CD14-positive monocyte (primary cell): ENCODE data around the gene SLC35F5. TPM values are rescaled to one million over a fixed set of nuclear protein-coding genes. Genes with fewer than 3 reads are reported as not detected.

Experiments
- DNase-seq, 3 donors: peaks; one replicate each; pipeline ENCODE4 v3.0.0-alpha.2; 2011 to 2022
- H2AFZ ChIP-seq: 2 replicates; pipeline ENCODE4 v1.6.0; 2012; ENCODE audit warnings: mild to moderate bottlenecking, low read depth, low read length, inconsistent platforms; ENCODE audit not compliant: insufficient read depth, poor library complexity, severe bottlenecking
- H3K27ac ChIP-seq, 2 donors: 1 replicate in 1 of 2; 2 replicates in 1 of 2; pipeline ENCODE4 v1.5.1; 2012 to 2013; ENCODE audit warnings: low read length in 2 of 2, control low read depth in 1 of 2, inconsistent platforms in 1 of 2, low read depth in 1 of 2, mild to moderate bottlenecking in 1 of 2
- H3K27me3 ChIP-seq, 2 donors: one replicate each; pipeline versions ENCODE4 v1.6.0 to v1.6.1; 2011 to 2013; ENCODE audit warnings: low read length in 2 of 2; ENCODE audit not compliant: control insufficient read depth in 2 of 2, insufficient read depth in 2 of 2
- H3K36me3 ChIP-seq, 2 donors: replicated peaks in 1 of 2; 1 replicate in 1 of 2; 2 replicates in 1 of 2; pipeline versions ENCODE4 v1.5.1 to v1.6.1; 2012 to 2013; ENCODE audit warnings: low read length in 2 of 2, control low read depth in 1 of 2, inconsistent platforms in 1 of 2, mild to moderate bottlenecking in 1 of 2; ENCODE audit not compliant: insufficient read depth in 2 of 2, control insufficient read depth in 1 of 2
- H3K4me1 ChIP-seq, 2 donors: 1 replicate in 1 of 2; 2 replicates in 1 of 2; pipeline versions ENCODE4 v1.5.1 to v1.6.1; 2012 to 2013; ENCODE audit warnings: low read length in 2 of 2, control low read depth in 1 of 2, inconsistent platforms in 1 of 2, mild to moderate bottlenecking in 1 of 2, moderate library complexity in 1 of 2; ENCODE audit not compliant: insufficient read depth in 2 of 2, control insufficient read depth in 1 of 2
- H3K4me2 ChIP-seq: replicated peaks from 2 replicates; pipeline ENCODE3; 2012; ENCODE audit warnings: low read length, moderate library complexity, mild to moderate bottlenecking; ENCODE audit not compliant: poor library complexity, severe bottlenecking; ENCODE audit errors: extremely low read depth
- H3K4me3 ChIP-seq, 3 experiments: fragments of 200-600 bp in 1 of 3; sonication (generic) in 1 of 3; replicated peaks in 1 of 3; 1 replicate in 2 of 3; 2 replicates in 1 of 3; pipeline ENCODE4 v1.5.1; 2011 to 2013; ENCODE audit warnings: low read length in 3 of 3, mild to moderate bottlenecking in 3 of 3, control low read depth in 2 of 3, low read depth in 2 of 3, inconsistent platforms in 1 of 3, moderate library complexity in 1 of 3
- H3K79me2 ChIP-seq: 2 replicates; pipeline ENCODE4 v1.6.0; 2012; ENCODE audit warnings: mild to moderate bottlenecking, control low read depth, inconsistent platforms, low read length, moderate library complexity; ENCODE audit not compliant: insufficient read depth
- H3K9ac ChIP-seq: 2 replicates; pipeline ENCODE4 v1.6.0; 2017; ENCODE audit warnings: low read length, mild to moderate bottlenecking; ENCODE audit not compliant: insufficient read depth, poor library complexity, severe bottlenecking
- H3K9me3 ChIP-seq, 2 donors: replicated peaks in 1 of 2; 1 replicate in 1 of 2; 2 replicates in 1 of 2; pipeline versions ENCODE4 v1.5.1 to v1.6.1; 2012 to 2013; ENCODE audit warnings: low read length in 2 of 2, control low read depth in 1 of 2; ENCODE audit not compliant: control insufficient read depth in 1 of 2, insufficient read depth in 1 of 2
- H4K20me1 ChIP-seq: 2 replicates; pipeline ENCODE4 v1.6.0; 2012; ENCODE audit warnings: mild to moderate bottlenecking, low read length, control low read depth, moderate library complexity; ENCODE audit not compliant: insufficient read depth
- H3K27ac Mint-ChIP-seq, 7 donors: one replicate each; pipeline ENCODE4 v1.8.0; 2020; ENCODE audit warnings: mild to moderate bottlenecking in 7 of 7, mixed read lengths in 7 of 7, moderate library complexity in 6 of 7, inconsistent platforms in 2 of 7
- H3K27me3 Mint-ChIP-seq, 3 donors: one replicate each; pipeline ENCODE4 v1.8.0; 2021 to 2022; ENCODE audit warnings: low read depth in 3 of 3, mild to moderate bottlenecking in 3 of 3, mixed read lengths in 3 of 3, moderate library complexity in 3 of 3, inconsistent platforms in 1 of 3
- H3K36me3 Mint-ChIP-seq, 2 donors: one replicate each; pipeline ENCODE4 v1.8.0; 2020; ENCODE audit warnings: mixed read lengths in 2 of 2, inconsistent platforms in 1 of 2, mild to moderate bottlenecking in 1 of 2
- H3K4me1 Mint-ChIP-seq: one replicate; pipeline ENCODE4 v1.8.0; 2020; ENCODE audit warnings: mild to moderate bottlenecking, mixed read lengths
- H3K4me3 Mint-ChIP-seq, 2 donors: one replicate each; pipeline ENCODE4 v1.8.0; 2020; ENCODE audit warnings: mild to moderate bottlenecking in 2 of 2, mixed read lengths in 2 of 2, moderate library complexity in 1 of 2
- H3K9me3 Mint-ChIP-seq, 7 donors: one replicate each; pipeline ENCODE4 v1.8.0; 2020 to 2022; ENCODE audit warnings: mixed read lengths in 7 of 7, mild to moderate bottlenecking in 6 of 7, moderate library complexity in 6 of 7, inconsistent platforms in 2 of 7
- WGBS: methylation state at CpG from one replicate; pipeline ENCODE4 v1.1.5; 2013; ENCODE audit warnings: missing lambda C conversion rate; ENCODE audit not compliant: insufficient coverage; 5-methylcytosine and 5-hydroxymethylcytosine counted together
- intact Hi-C, 2 donors: fragments of 100-400 bp; cut with micrococcal nuclease; formaldehyde crosslinking; loops; one replicate each; pipeline versions ENCODE4 v1.15.0 to v1.15.1; 2023
- polyA plus RNA-seq, 3 donors: library from polyadenylated mRNA; depleted of rRNA in 1 of 3; unstranded in 2 of 3; stranded (reverse) in 1 of 3; fragments of 300-500 nt in 2 of 3; fragments of >200 nt in 1 of 3; fragmentation: Illumina TruSeq in 2 of 3; gene quantifications; 1 replicate in 2 of 3; 2 replicates in 1 of 3; pipeline ENCODE4 v1.2.3, GENCODE V29; 2012 to 2021
- TF ChIP-seq, protein P1 (sequence below): fragments of 200-600 bp; IDR thresholded peaks from one replicate; pipeline ENCODE4 v1.8.0; 2022; ENCODE audit warnings: antibody characterized with exemption, mild to moderate bottlenecking

The SLC35F5 gene
- polyA plus RNA-seq, 3 donors = 11.7 to 18.2 (median 13.6) TPM

DNA sequence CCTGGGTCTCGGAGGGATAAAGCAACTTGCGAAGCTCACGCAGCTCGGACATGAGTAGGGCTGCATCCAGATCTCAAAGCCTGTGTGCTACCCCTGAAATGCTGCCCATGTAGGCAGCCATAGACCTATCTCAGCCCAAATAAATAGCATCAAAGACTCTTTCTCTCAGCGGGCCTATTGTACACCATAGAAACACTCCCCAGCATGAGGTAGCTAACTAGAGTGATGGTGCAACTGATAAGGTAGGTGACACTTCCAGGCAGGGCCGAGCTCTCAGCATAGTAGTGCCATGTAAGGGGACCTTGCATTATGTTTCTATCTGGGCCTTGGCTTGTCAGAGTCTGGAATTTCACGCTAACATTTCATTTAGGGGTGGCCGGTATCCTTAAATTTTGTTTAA is 77.0 kb downstream of the SLC35F5 start:
- Mint-ChIP-seq H3K4me3 (no peak overlapping the region), H3K27me3 (no peaks in the 10 kb centered on the region), H3K36me3 (no peaks in the 10 kb centered on the region), H3K9me3 (peaks cover 0 to 13% (median 5%) of the 10 kb centered on the region in 7 donors), H3K4me1 (no peaks in the 10 kb centered on the region), H3K27ac (no peak overlapping the region)
- no peak overlapping the region for H3K27ac ChIP-seq
- intact Hi-C loops = no loop called here
- no peak overlapping the region for H2AFZ ChIP-seq
- no peak overlapping the region for H3K9ac ChIP-seq
- no peaks in the 10 kb centered on the region for H3K4me1 ChIP-seq
- no peaks in the 10 kb centered on the region for H3K36me3 ChIP-seq
- TF ChIP-seq, protein P1, sequence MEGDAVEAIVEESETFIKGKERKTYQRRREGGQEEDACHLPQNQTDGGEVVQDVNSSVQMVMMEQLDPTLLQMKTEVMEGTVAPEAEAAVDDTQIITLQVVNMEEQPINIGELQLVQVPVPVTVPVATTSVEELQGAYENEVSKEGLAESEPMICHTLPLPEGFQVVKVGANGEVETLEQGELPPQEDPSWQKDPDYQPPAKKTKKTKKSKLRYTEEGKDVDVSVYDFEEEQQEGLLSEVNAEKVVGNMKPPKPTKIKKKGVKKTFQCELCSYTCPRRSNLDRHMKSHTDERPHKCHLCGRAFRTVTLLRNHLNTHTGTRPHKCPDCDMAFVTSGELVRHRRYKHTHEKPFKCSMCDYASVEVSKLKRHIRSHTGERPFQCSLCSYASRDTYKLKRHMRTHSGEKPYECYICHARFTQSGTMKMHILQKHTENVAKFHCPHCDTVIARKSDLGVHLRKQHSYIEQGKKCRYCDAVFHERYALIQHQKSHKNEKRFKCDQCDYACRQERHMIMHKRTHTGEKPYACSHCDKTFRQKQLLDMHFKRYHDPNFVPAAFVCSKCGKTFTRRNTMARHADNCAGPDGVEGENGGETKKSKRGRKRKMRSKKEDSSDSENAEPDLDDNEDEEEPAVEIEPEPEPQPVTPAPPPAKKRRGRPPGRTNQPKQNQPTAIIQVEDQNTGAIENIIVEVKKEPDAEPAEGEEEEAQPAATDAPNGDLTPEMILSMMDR = no peak
- H3K9me3 ChIP-seq = no peaks in the 10 kb centered on the region
- no peaks in the 10 kb centered on the region for H3K27me3 ChIP-seq
- H3K4me3 ChIP-seq = no peak overlapping the region
- WGBS = 100% methylated on average over 4 of the region's 8 CpGs
- H4K20me1 ChIP-seq = no peaks in the 10 kb centered on the region
- no peaks in the 10 kb centered on the region for H3K79me2 ChIP-seq
- DNase-seq = no peak
- H3K4me2 ChIP-seq = no peak overlapping the region

DNA sequence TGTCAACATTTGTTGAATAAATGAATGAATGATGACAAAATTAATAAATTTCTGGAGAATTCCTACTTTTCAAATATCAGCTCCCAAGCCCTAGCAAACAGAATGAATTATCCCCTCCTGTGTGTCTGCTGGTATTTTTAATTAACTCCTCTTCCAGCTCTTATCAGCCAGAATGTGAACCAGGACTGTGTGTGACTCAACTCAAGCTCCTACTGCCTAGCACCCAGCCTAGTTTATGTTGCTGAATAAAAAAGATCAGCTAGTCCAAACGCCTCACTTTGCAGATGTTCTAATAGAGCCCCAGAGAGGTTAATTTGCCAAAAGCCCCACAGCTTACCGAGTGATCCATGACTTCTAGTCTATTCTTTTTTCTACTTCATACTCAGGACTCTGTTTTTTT is 79.1 kb downstream of the SLC35F5 start:
- no peak overlapping the region for H3K27ac Mint-ChIP-seq
- WGBS = 93% methylated on average over 2 of the region's 2 CpGs

More for the DNA sequence above, 79.1 kb downstream of the SLC35F5 start:
- peaks cover 0 to 6% (median 0%) of the 10 kb centered on the region in 7 donors for H3K9me3 Mint-ChIP-seq
- Histone ChIP-seq H4K20me1 (no peaks in the 10 kb centered on the region), H3K27me3 (no peaks in the 10 kb centered on the region), H2AFZ (no peak overlapping the region), H3K4me1 (no peaks in the 10 kb centered on the region), H3K27ac (no peak overlapping the region), H3K9me3 (no peaks in the 10 kb centered on the region), H3K4me3 (no peak overlapping the region), H3K79me2 (no peaks in the 10 kb centered on the region), H3K4me2 (no peak overlapping the region), H3K36me3 (no peaks in the 10 kb centered on the region), H3K9ac (no peak overlapping the region)
- no peak for DNase-seq
- H3K4me1 Mint-ChIP-seq = peaks cover 4% of the 10 kb centered on the region
- intact Hi-C loops = no loop called here
- peaks cover 0 to 1% (median 0%) of the 10 kb centered on the region in 3 donors for H3K27me3 Mint-ChIP-seq
- no peaks in the 10 kb centered on the region for H3K36me3 Mint-ChIP-seq
- TF ChIP-seq, protein P1 = no peak
- H3K4me3 Mint-ChIP-seq = no peak overlapping the region
